H9 (cell line): ENCODE measurements around the gene TMEM184B. TPM values are rescaled to one million over a fixed set of nuclear protein-coding genes. Genes with fewer than 3 reads are reported as not detected.
A peak's percentile ranks its signal among the peaks of the same experiment; 100 is the strongest.

ENCODE experiments used
- DNase-seq: peaks from one replicate; pipeline ENCODE4 v3.0.0-alpha.2; 2017
- H2AFZ ChIP-seq: one replicate; pipeline ENCODE4 v1.6.1; 2013; ENCODE audit warnings: mild to moderate bottlenecking, low read length, control low read depth, moderate library complexity
- H2AK5ac ChIP-seq: 2 replicates; pipeline ENCODE4 v1.6.1; 2013; ENCODE audit warnings: low read length, control low read depth, mixed read lengths; ENCODE audit not compliant: insufficient read length
- H2BK120ac ChIP-seq: one replicate; pipeline ENCODE4 v1.6.1; 2013; ENCODE audit warnings: low read depth, mild to moderate bottlenecking, low read length, control low read depth, inconsistent platforms; ENCODE audit not compliant: poor library complexity, severe bottlenecking
- H2BK12ac ChIP-seq: 2 replicates; pipeline ENCODE4 v1.6.1; 2013; ENCODE audit warnings: low read length, control low read depth, mixed read lengths, low read depth; ENCODE audit not compliant: insufficient read length
- H2BK15ac ChIP-seq: 2 replicates; pipeline ENCODE4 v1.6.1; 2013; ENCODE audit warnings: low read depth, low read length, control low read depth
- H2BK20ac ChIP-seq: one replicate; pipeline ENCODE4 v1.6.1; 2013; ENCODE audit warnings: low read depth, mild to moderate bottlenecking, low read length, control low read depth, inconsistent platforms; ENCODE audit not compliant: poor library complexity, severe bottlenecking
- H2BK5ac ChIP-seq: 2 replicates; pipeline ENCODE4 v1.6.1; 2013; ENCODE audit warnings: low read length, control low read depth, mixed read lengths; ENCODE audit not compliant: insufficient read length
- H3K14ac ChIP-seq: 2 replicates; pipeline ENCODE4 v1.6.1; 2013; ENCODE audit warnings: low read length, control low read depth; ENCODE audit not compliant: insufficient read depth
- H3K18ac ChIP-seq: 2 replicates; pipeline ENCODE4 v1.6.1; 2013; ENCODE audit warnings: low read depth, mild to moderate bottlenecking, mixed read lengths, low read length, control low read depth; ENCODE audit not compliant: insufficient read length
- H3K23ac ChIP-seq: 2 replicates; pipeline ENCODE4 v1.6.1; 2013; ENCODE audit warnings: low read length, control low read depth, mixed read lengths, low read depth; ENCODE audit not compliant: insufficient read length
- H3K23me2 ChIP-seq: 2 replicates; pipeline ENCODE4 v1.6.1; 2013; ENCODE audit warnings: low read depth, mild to moderate bottlenecking, mixed read lengths, low read length, control low read depth; ENCODE audit not compliant: insufficient read length, poor library complexity, severe bottlenecking
- H3K27ac ChIP-seq: 2 replicates; pipeline ENCODE4 v1.5.1; 2013; ENCODE audit warnings: low read length, control low read depth, mixed read lengths, low read depth; ENCODE audit not compliant: insufficient read length
- H3K27me3 ChIP-seq: 2 replicates; pipeline ENCODE4 v1.6.1; 2013; ENCODE audit warnings: low read length, control low read depth, inconsistent platforms; ENCODE audit not compliant: insufficient read depth
- H3K4ac ChIP-seq: 2 replicates; pipeline ENCODE4 v1.6.1; 2013; ENCODE audit warnings: low read depth, mild to moderate bottlenecking, control low read depth, inconsistent platforms, low read length, moderate library complexity
- H3K4me1 ChIP-seq: 2 replicates; pipeline ENCODE4 v1.6.1; 2013; ENCODE audit warnings: low read length, control low read depth, inconsistent platforms; ENCODE audit not compliant: insufficient read depth
- H3K4me2 ChIP-seq: 2 replicates; pipeline ENCODE4 v1.6.1; 2013; ENCODE audit warnings: low read length, control low read depth, mixed read lengths; ENCODE audit not compliant: insufficient read length, insufficient read depth
- H3K56ac ChIP-seq: 2 replicates; pipeline ENCODE4 v1.6.1; 2013; ENCODE audit warnings: low read depth, mild to moderate bottlenecking, mixed read lengths, low read length, control low read depth; ENCODE audit not compliant: insufficient read length
- H3K79me1 ChIP-seq: 2 replicates; pipeline ENCODE4 v1.6.1; 2013; ENCODE audit warnings: low read depth, mild to moderate bottlenecking, moderate library complexity, low read length, control low read depth, inconsistent platforms; ENCODE audit not compliant: insufficient read depth, poor library complexity, severe bottlenecking
- H3K79me2 ChIP-seq: 2 replicates; pipeline ENCODE4 v1.6.1; 2013; ENCODE audit warnings: low read length, control low read depth, inconsistent platforms; ENCODE audit not compliant: insufficient read depth
- H3K9ac ChIP-seq: 2 replicates; pipeline ENCODE4 v1.6.1; 2013; ENCODE audit warnings: low read length, control low read depth, mixed read lengths; ENCODE audit not compliant: insufficient read length; ENCODE audit errors: extremely low read depth
- H3K9me3 ChIP-seq: one replicate; pipeline ENCODE4 v1.6.1; 2013; ENCODE audit warnings: low read depth, low read length, inconsistent platforms; ENCODE audit not compliant: control insufficient read depth
- H3T11ph ChIP-seq: one replicate; pipeline ENCODE4 v1.6.1; 2013; ENCODE audit warnings: mild to moderate bottlenecking, low read length, control low read depth, inconsistent platforms
- H4K20me1 ChIP-seq: one replicate; pipeline ENCODE4 v1.6.1; 2013; ENCODE audit not compliant: control insufficient read depth, insufficient read length, insufficient read depth
- H4K5ac ChIP-seq: 2 replicates; pipeline ENCODE4 v1.6.1; 2013; ENCODE audit warnings: low read depth, mild to moderate bottlenecking, mixed read lengths, low read length, control low read depth; ENCODE audit not compliant: insufficient read length
- H4K8ac ChIP-seq: replicated peaks from 2 replicates; pipeline ENCODE4 v1.6.1; 2013; ENCODE audit warnings: low read length, control low read depth, mixed read lengths, low read depth; ENCODE audit not compliant: insufficient read length
- H4K91ac ChIP-seq: 2 replicates; pipeline ENCODE4 v1.6.1; 2013; ENCODE audit warnings: low read depth, mild to moderate bottlenecking, moderate library complexity, mixed read lengths, low read length, control low read depth; ENCODE audit not compliant: insufficient read length
- H3K27ac Mint-ChIP-seq, 3 experiments: 2 replicates in 2 of 3; 3 replicates in 1 of 3; pipeline ENCODE4 v1.8.0; 2020 to 2021; ENCODE audit warnings: mixed read lengths in 3 of 3, mild to moderate bottlenecking in 1 of 3, moderate library complexity in 1 of 3
- H3K27me3 Mint-ChIP-seq: 2 replicates; pipeline ENCODE4 v1.8.0; 2021; ENCODE audit warnings: low read depth, mild to moderate bottlenecking, moderate library complexity, mixed read lengths
- H3K36me3 Mint-ChIP-seq, 3 experiments: 2 replicates in 2 of 3; 3 replicates in 1 of 3; pipeline ENCODE4 v1.8.0; 2020 to 2021; ENCODE audit warnings: low read depth in 3 of 3, mixed read lengths in 3 of 3; ENCODE audit not compliant: insufficient read depth in 1 of 3
- H3K4me1 Mint-ChIP-seq, 2 experiments: 2 replicates each; pipeline ENCODE4 v1.8.0; 2020; ENCODE audit warnings: mixed read lengths in 2 of 2
- H3K4me3 Mint-ChIP-seq, 2 experiments: 2 replicates in 1 of 2; 3 replicates in 1 of 2; pipeline ENCODE4 v1.8.0; 2020 to 2021; ENCODE audit warnings: mild to moderate bottlenecking in 2 of 2, mixed read lengths in 2 of 2, moderate library complexity in 1 of 2
- H3K9me3 Mint-ChIP-seq, 2 experiments: 2 replicates in 1 of 2; 3 replicates in 1 of 2; pipeline ENCODE4 v1.8.0; 2020; ENCODE audit warnings: mild to moderate bottlenecking in 2 of 2, mixed read lengths in 2 of 2, moderate library complexity in 1 of 2
- WGBS: extraction: QIAGEN DNeasy Blood & Tissue Kit; methylation state at CpG from one replicate; pipeline ENCODE4 v1.1.7; 2013; ENCODE audit warnings: missing lambda C conversion rate, low lambda C conversion rate, mixed read lengths; ENCODE audit not compliant: insufficient read length; ENCODE audit errors: extremely low coverage; 5-methylcytosine and 5-hydroxymethylcytosine counted together
- total RNA-seq: library from RNA; stranded (reverse); gene quantifications from 2 replicates; pipeline ENCODE4 v1.2.1, GENCODE V29; 2021
- TF ChIP-seq, protein P1 (sequence below): fragments of 200-600 bp; sonication (generic); conservative IDR thresholded peaks from 3 replicates; pipeline ENCODE4 v1.8.0; 2021; ENCODE audit warnings: antibody characterized with exemption, mild to moderate bottlenecking

The TMEM184B gene
- total RNA-seq, 1 experiment from 2014 or later, result 58.5 TPM

DNA sequence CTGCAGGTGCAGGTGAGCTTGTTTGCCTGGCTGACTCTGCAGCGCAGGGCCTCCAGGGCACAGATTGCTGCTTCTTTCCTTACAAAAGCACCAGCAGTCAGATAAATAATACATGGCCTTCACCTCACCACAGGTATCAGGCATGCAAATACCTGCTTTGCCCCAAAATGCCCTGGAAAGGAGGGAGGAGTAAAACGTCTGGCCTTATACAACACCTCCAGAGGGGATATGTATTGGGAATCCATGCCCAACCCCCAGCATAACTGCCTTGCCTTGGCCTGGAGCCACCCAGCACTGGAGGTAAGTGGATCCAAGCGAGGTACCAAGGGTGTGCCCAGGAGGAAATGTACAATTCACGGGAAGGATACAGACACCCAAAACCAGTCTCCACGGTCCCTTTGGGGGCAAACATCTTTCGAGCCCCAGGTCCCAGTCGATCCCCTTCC is 860 bp downstream of the TMEM184B start:
- DNase-seq, result peak; percentile 60
- no CpG with 5 or more reads among the region's 7 CpGs for WGBS
- H3K27ac Mint-ChIP-seq, result 0 out of 7 replicates have a peak overlapping the region, but pooled peaks of 1 of the 3 experiments have one; percentile 52

More for the DNA sequence above, 860 bp downstream of the TMEM184B start:
- Histone ChIP-seq H3K9me3 (no peaks in the 10 kb centered on the region), H2BK120ac (no peak overlapping the region), H4K20me1 (no peaks in the 10 kb centered on the region), H3K56ac (no peak overlapping the region), H3T11ph (no peak overlapping the region), H2BK12ac (no peak overlapping the region), H4K5ac (no peak overlapping the region), H3K79me2 (peaks cover 23% of the 10 kb centered on the region; the same call in 1 of the 2 replicates), H3K9ac (peak overlapping the region; percentile 66), H3K79me1 (peaks cover 10% of the 10 kb centered on the region), H2AK5ac (no peak overlapping the region), H3K4me1 (peaks cover 9% of the 10 kb centered on the region), H2BK20ac (no peak overlapping the region), H3K14ac (no peak overlapping the region), H4K8ac (no peak overlapping the region), H4K91ac (no peak overlapping the region), H3K4me2 (peak overlapping the region; percentile 75), H3K4ac (no peak overlapping the region), H3K18ac (no peak overlapping the region), H2BK5ac (no peak overlapping the region), H3K27me3 (no peaks in the 10 kb centered on the region), H3K23ac (no peak overlapping the region), H2BK15ac (no peak overlapping the region), H2AFZ (no peak overlapping the region), H3K23me2 (peaks cover 7% of the 10 kb centered on the region), H3K27ac (no peak overlapping the region)
- H3K36me3 Mint-ChIP-seq, result peaks cover 0 to 21% (median 6%) of the 10 kb centered on the region in 3 experiments; a peak in 5 of 7 replicates
- H3K27me3 Mint-ChIP-seq, result peaks cover 5% of the 10 kb centered on the region
- peak overlapping the region; percentile 85 to 93 for H3K4me3 Mint-ChIP-seq
- peaks cover 39% of the 10 kb centered on the region in 2 experiments for H3K4me1 Mint-ChIP-seq
- H3K9me3 Mint-ChIP-seq, result no peaks in the 10 kb centered on the region
- TF ChIP-seq, protein P1, sequence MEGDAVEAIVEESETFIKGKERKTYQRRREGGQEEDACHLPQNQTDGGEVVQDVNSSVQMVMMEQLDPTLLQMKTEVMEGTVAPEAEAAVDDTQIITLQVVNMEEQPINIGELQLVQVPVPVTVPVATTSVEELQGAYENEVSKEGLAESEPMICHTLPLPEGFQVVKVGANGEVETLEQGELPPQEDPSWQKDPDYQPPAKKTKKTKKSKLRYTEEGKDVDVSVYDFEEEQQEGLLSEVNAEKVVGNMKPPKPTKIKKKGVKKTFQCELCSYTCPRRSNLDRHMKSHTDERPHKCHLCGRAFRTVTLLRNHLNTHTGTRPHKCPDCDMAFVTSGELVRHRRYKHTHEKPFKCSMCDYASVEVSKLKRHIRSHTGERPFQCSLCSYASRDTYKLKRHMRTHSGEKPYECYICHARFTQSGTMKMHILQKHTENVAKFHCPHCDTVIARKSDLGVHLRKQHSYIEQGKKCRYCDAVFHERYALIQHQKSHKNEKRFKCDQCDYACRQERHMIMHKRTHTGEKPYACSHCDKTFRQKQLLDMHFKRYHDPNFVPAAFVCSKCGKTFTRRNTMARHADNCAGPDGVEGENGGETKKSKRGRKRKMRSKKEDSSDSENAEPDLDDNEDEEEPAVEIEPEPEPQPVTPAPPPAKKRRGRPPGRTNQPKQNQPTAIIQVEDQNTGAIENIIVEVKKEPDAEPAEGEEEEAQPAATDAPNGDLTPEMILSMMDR, result no peak
